Neural cell (in vitro differentiated cells): Measurements from ENCODE around the gene CTSA. TPM values are rescaled to one million over a fixed set of nuclear protein-coding genes. Genes with fewer than 3 reads are reported as not detected.
"Not testable (repeated sequence)": the region's sequence is repeated elsewhere in the genome, so short reads cannot be mapped to it uniquely, and the experiment has no call there.

Experiments used
- H2AFZ ChIP-seq: fragments of 200-600, 300-800 bp; sonication (generic), shearing (Covaris generic); 2 replicates; pipeline ENCODE4 v1.6.0; 2014; ENCODE audit warnings: low read depth, mild to moderate bottlenecking, antibody characterized with exemption, low read length, moderate library complexity
- H3F3A ChIP-seq: fragments of 200-600 bp; shearing (Covaris generic); 2 replicates; pipeline ENCODE4 v1.6.1; 2016; ENCODE audit warnings: mild to moderate bottlenecking, moderate library complexity, mixed read lengths, antibody characterized with exemption, low read length; ENCODE audit not compliant: insufficient read depth, poor library complexity, severe bottlenecking
- H3K27ac ChIP-seq: fragments of 200-600, 300-800 bp; sonication (generic), shearing (Covaris generic); 2 replicates; pipeline ENCODE4 v1.5.1; 2014; ENCODE audit warnings: mild to moderate bottlenecking, low read length, moderate library complexity
- H3K27me3 ChIP-seq: fragments of 300-800, 200-600 bp; sonication (generic), shearing (Covaris generic); 2 replicates; pipeline ENCODE4 v1.6.0; 2014; ENCODE audit warnings: mild to moderate bottlenecking, low read depth, low read length, moderate library complexity; ENCODE audit not compliant: insufficient read depth
- H3K36me3 ChIP-seq: fragments of 300-800, 200-600 bp; sonication (generic), shearing (Covaris generic); 2 replicates; pipeline ENCODE4 v1.5.1; 2014; ENCODE audit warnings: mild to moderate bottlenecking, antibody characterized with exemption, low read length, moderate library complexity; ENCODE audit not compliant: insufficient read depth
- H3K4me2 ChIP-seq: fragments of 300-800, 200-600 bp; sonication (generic), shearing (Covaris generic); 2 replicates; pipeline ENCODE4 v1.6.0; 2014; ENCODE audit warnings: mild to moderate bottlenecking, low read length
- H3K4me3 ChIP-seq: fragments of 300-800, 200-600 bp; sonication (generic), shearing (Covaris generic); 2 replicates; pipeline ENCODE4 v1.5.1; 2014; ENCODE audit warnings: mild to moderate bottlenecking, low read length, moderate library complexity
- H3K79me2 ChIP-seq: fragments of 200-600 bp; shearing (Covaris generic); replicated peaks from 2 replicates; pipeline ENCODE4 v1.6.0; 2014; ENCODE audit warnings: mild to moderate bottlenecking, low read length, moderate library complexity; ENCODE audit not compliant: insufficient read depth
- H3K9ac ChIP-seq: fragments of 300-800, 200-600 bp; sonication (generic), shearing (Covaris generic); 2 replicates; pipeline ENCODE4 v1.6.1; 2016; ENCODE audit warnings: mild to moderate bottlenecking, low read length, mixed read lengths
- H3K9me2 ChIP-seq: fragments of 200-600 bp; shearing (Covaris generic); 2 replicates; pipeline ENCODE4 v1.6.1; 2016; ENCODE audit warnings: mild to moderate bottlenecking, low read length, mixed read lengths; ENCODE audit not compliant: insufficient read depth
- H3K9me3 ChIP-seq: fragments of 200-600, 300-800 bp; sonication (generic), shearing (Covaris generic); 2 replicates; pipeline ENCODE4 v1.6.1; 2016; ENCODE audit warnings: mild to moderate bottlenecking, mixed run types, low read length, moderate library complexity, mixed read lengths
- H4K20me1 ChIP-seq: fragments of 200-600 bp; shearing (Covaris generic); 2 replicates; pipeline ENCODE4 v1.6.1; 2016; ENCODE audit warnings: mild to moderate bottlenecking, mixed run types; ENCODE audit not compliant: insufficient read depth
- EP300 ChIP-seq: fragments of 450-650 bp; conservative IDR thresholded peaks from 2 replicates; pipeline ENCODE4 v1.6.1; 2014; ENCODE audit warnings: antibody characterized with exemption, mild to moderate bottlenecking, moderate library complexity; ENCODE audit not compliant: poor library complexity, severe bottlenecking
- EZH2 ChIP-seq: fragments of 200-600, 300-800 bp; shearing (Covaris generic), sonication (generic); IDR thresholded peaks from 2 replicates; pipeline ENCODE4 v1.6.1; 2014; ENCODE audit warnings: antibody characterized with exemption, low read length, borderline replicate concordance, mild to moderate bottlenecking; ENCODE audit not compliant: insufficient read depth, poor library complexity, severe bottlenecking
- MXI1 ChIP-seq: fragments of 450-650 bp; conservative IDR thresholded peaks from 2 replicates; pipeline ENCODE4 v1.6.1; 2014; ENCODE audit warnings: antibody characterized with exemption, mild to moderate bottlenecking; ENCODE audit not compliant: poor library complexity, severe bottlenecking
- POLR2AphosphoS5 ChIP-seq: IDR thresholded peaks from 2 replicates; pipeline ENCODE4 v1.6.1; 2012
- RAD21 ChIP-seq: fragments of 450-650 bp; conservative IDR thresholded peaks from 2 replicates; pipeline ENCODE4 v1.6.1; 2014; ENCODE audit warnings: antibody characterized with exemption, mild to moderate bottlenecking, moderate library complexity
- SMC3 ChIP-seq: fragments of 450-650 bp; conservative IDR thresholded peaks from 2 replicates; pipeline ENCODE4 v1.6.1; 2014; ENCODE audit warnings: antibody characterized with exemption, mild to moderate bottlenecking, moderate library complexity; ENCODE audit not compliant: poor library complexity
- TAF1 ChIP-seq: IDR thresholded peaks from 2 replicates; pipeline ENCODE4 v1.6.1; 2012; ENCODE audit warnings: low read depth
- polyA plus RNA-seq: library from polyadenylated mRNA; depleted of rRNA; stranded (reverse); fragments of >200 nt; gene quantifications from 2 replicates; pipeline ENCODE4 v1.2.3, GENCODE V29; 2014
- TF ChIP-seq, protein P1 (sequence below): fragments of 450-650 bp; IDR thresholded peaks from 2 replicates; pipeline ENCODE4 v1.5.1; 2014; ENCODE audit warnings: antibody characterized with exemption, mild to moderate bottlenecking, moderate library complexity; ENCODE audit not compliant: poor library complexity, severe bottlenecking
- TF ChIP-seq, protein P2 (sequence below): IDR thresholded peaks from 2 replicates; pipeline ENCODE4 v1.6.1; 2012; ENCODE audit warnings: borderline replicate concordance

CTSA gene
- polyA plus RNA-seq, 1 donor from 2014 or later: 25.7 TPM

DNA sequence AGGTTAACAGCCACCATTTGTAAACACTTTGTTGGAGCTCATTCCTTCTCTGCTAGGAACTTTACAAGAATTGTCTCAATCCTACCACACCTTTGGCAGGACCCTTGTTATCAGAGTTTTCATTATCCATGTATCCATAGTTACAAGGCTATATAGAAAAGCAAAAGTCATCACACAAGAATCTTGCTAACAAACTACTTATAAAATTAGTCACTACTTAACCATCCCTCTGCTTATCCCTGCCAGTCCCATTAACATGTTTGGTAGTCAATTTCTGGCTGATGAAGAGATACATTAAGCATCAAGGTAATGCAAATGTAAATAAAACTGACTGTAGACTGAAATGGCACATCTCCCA is 23.3 kb upstream of the CTSA start:
- no peaks in the 10 kb centered on the region for H3K9me3 ChIP-seq
- no peak overlapping the region for H3K27ac ChIP-seq
- H3K9me2 ChIP-seq: no peaks in the 10 kb centered on the region
- H3K27me3 ChIP-seq: no peaks in the 10 kb centered on the region
- no peaks in the 10 kb centered on the region for H3K79me2 ChIP-seq
- no peak overlapping the region for H3K9ac ChIP-seq
- no peak overlapping the region for H3K4me2 ChIP-seq
- H2AFZ ChIP-seq: no peak overlapping the region
- TF ChIP-seq EZH2 (no peak), RAD21 (no peak), EP300 (no peak), POLR2AphosphoS5 (no peak), MXI1 (no peak)
- TF ChIP-seq, protein P1, sequence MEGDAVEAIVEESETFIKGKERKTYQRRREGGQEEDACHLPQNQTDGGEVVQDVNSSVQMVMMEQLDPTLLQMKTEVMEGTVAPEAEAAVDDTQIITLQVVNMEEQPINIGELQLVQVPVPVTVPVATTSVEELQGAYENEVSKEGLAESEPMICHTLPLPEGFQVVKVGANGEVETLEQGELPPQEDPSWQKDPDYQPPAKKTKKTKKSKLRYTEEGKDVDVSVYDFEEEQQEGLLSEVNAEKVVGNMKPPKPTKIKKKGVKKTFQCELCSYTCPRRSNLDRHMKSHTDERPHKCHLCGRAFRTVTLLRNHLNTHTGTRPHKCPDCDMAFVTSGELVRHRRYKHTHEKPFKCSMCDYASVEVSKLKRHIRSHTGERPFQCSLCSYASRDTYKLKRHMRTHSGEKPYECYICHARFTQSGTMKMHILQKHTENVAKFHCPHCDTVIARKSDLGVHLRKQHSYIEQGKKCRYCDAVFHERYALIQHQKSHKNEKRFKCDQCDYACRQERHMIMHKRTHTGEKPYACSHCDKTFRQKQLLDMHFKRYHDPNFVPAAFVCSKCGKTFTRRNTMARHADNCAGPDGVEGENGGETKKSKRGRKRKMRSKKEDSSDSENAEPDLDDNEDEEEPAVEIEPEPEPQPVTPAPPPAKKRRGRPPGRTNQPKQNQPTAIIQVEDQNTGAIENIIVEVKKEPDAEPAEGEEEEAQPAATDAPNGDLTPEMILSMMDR: no peak
- H3K4me3 ChIP-seq: no peak overlapping the region
- no peaks in the 10 kb centered on the region for H3F3A ChIP-seq
- H4K20me1 ChIP-seq: no peaks in the 10 kb centered on the region
- H3K36me3 ChIP-seq: no peaks in the 10 kb centered on the region

- H3K4me3 ChIP-seq: no peak overlapping the region
- H3K27ac ChIP-seq: no peak overlapping the region
- no peaks in the 10 kb centered on the region for H3K9me3 ChIP-seq
- no peaks in the 10 kb centered on the region for H3K9me2 ChIP-seq
- H3F3A ChIP-seq: no peaks in the 10 kb centered on the region
- H2AFZ ChIP-seq: no peak overlapping the region
- H3K79me2 ChIP-seq: no peaks in the 10 kb centered on the region
- no peaks in the 10 kb centered on the region for H3K36me3 ChIP-seq
- no peaks in the 10 kb centered on the region for H4K20me1 ChIP-seq
- no peak overlapping the region for H3K9ac ChIP-seq
- TF ChIP-seq RAD21 (no peak), EZH2 (no peak), TAF1 (no peak), MXI1 (no peak), SMC3 (no peak)
- no peak overlapping the region for H3K4me2 ChIP-seq
- H3K27me3 ChIP-seq: no peaks in the 10 kb centered on the region
Observed at GRCh38 chr20:45872626-45873025, 18.5 kb upstream of the CTSA start.

DNA sequence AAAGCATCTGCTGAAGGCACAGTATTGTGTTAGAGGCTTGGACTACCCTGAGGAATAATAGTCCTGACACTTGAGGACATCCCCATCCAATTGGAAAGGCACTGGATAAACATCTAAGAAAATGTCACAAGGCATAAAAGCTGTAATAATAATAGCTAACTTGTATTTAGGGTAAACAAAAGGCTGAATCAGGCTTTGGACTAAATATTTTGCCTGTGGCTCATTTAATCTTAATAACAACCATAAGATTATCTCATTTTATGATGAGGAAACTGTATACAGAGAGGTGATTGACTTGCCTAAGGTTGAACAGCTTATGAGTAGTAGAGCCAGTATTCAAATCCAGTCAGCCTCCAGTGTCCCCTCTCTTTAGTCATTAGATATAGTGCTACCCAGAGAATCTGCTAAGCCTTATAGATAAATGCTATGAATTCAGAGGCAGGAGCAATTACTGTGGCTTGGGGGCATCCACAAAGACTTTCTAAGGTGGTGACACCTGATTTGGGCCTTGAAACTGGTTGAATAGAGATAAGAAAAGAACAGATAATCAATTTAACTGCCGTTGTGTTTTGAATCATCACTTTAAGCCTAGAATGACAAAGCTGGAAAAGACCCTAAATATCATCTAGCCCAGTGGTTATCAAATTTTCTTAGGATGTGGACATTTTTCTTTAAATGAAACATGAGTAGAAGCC is 17.6 kb upstream of the CTSA start:
- Histone ChIP-seq H3K9me2 (no peaks in the 10 kb centered on the region), H3K27ac (no peak overlapping the region), H3K36me3 (no peaks in the 10 kb centered on the region), H3K4me3 (no peak overlapping the region), H4K20me1 (no peaks in the 10 kb centered on the region), H3K9ac (no peak overlapping the region), H3K79me2 (no peaks in the 10 kb centered on the region), H3K4me2 (no peak overlapping the region), H3K9me3 (no peaks in the 10 kb centered on the region), H2AFZ (no peak overlapping the region), H3F3A (no peaks in the 10 kb centered on the region), H3K27me3 (no peaks in the 10 kb centered on the region)
- TF ChIP-seq MXI1: no peak
- TF ChIP-seq RAD21: no peak
- no peak for TF ChIP-seq EP300
- TF ChIP-seq TAF1: no peak
- TF ChIP-seq, protein P1: no peak
- TF ChIP-seq, protein P2, sequence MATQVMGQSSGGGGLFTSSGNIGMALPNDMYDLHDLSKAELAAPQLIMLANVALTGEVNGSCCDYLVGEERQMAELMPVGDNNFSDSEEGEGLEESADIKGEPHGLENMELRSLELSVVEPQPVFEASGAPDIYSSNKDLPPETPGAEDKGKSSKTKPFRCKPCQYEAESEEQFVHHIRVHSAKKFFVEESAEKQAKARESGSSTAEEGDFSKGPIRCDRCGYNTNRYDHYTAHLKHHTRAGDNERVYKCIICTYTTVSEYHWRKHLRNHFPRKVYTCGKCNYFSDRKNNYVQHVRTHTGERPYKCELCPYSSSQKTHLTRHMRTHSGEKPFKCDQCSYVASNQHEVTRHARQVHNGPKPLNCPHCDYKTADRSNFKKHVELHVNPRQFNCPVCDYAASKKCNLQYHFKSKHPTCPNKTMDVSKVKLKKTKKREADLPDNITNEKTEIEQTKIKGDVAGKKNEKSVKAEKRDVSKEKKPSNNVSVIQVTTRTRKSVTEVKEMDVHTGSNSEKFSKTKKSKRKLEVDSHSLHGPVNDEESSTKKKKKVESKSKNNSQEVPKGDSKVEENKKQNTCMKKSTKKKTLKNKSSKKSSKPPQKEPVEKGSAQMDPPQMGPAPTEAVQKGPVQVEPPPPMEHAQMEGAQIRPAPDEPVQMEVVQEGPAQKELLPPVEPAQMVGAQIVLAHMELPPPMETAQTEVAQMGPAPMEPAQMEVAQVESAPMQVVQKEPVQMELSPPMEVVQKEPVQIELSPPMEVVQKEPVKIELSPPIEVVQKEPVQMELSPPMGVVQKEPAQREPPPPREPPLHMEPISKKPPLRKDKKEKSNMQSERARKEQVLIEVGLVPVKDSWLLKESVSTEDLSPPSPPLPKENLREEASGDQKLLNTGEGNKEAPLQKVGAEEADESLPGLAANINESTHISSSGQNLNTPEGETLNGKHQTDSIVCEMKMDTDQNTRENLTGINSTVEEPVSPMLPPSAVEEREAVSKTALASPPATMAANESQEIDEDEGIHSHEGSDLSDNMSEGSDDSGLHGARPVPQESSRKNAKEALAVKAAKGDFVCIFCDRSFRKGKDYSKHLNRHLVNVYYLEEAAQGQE: no peak

- H3K36me3 ChIP-seq, H2AFZ ChIP-seq, H3K79me2 ChIP-seq, H3K9me3 ChIP-seq, H3F3A ChIP-seq, H3K27me3 ChIP-seq, H3K9ac ChIP-seq, H3K4me2 ChIP-seq, H4K20me1 ChIP-seq, H3K9me2 ChIP-seq, H3K27ac ChIP-seq, H3K4me3 ChIP-seq: not testable (repeated sequence)
Observed at GRCh38 chr20:45874104-45874481, 17.0 kb upstream of the CTSA start.
